K562 (cell line): ENCODE data around the gene GRB2. TPM values are rescaled to one million over a fixed set of nuclear protein-coding genes. Genes with fewer than 3 reads are reported as not detected.

Experiments
- ADNP ChIP-seq: fragments of 200-800 bp; sonication (Bioruptor generic); IDR thresholded peaks from 2 replicates; pipeline ENCODE4 v1.6.1; 2016; ENCODE audit warnings: missing genetic modification characterization, missing compliant biosample characterization
- HSF4 ChIP-seq: fragments of 250-450 bp; sonication (Bioruptor Pico); IDR thresholded peaks from 2 replicates; pipeline ENCODE4 v2.1.2; 2022; ENCODE audit warnings: mild to moderate bottlenecking, moderate library complexity, borderline replicate concordance
- L3MBTL2 ChIP-seq: fragments of 450-650 bp; IDR thresholded peaks from 2 replicates; pipeline ENCODE4 v1.6.1; 2016; ENCODE audit warnings: mild to moderate bottlenecking, moderate library complexity
- MYC ChIP-seq, 2 experiments: fragments of 250-450 bp in 1 of 2; sonication (Bioruptor Pico) in 1 of 2; IDR thresholded peaks; 2 replicates each; pipeline versions ENCODE4 v1.5.1 to v1.6.1; 2012 to 2021; ENCODE audit warnings: low read depth in 2 of 2, borderline replicate concordance in 1 of 2, improper control_type of control experiment in 1 of 2, low read length in 1 of 2, mild to moderate bottlenecking in 1 of 2, moderate library complexity in 1 of 2
- NFYB ChIP-seq: IDR thresholded peaks from 2 replicates; pipeline ENCODE4 v1.6.1; 2011; ENCODE audit warnings: mild to moderate bottlenecking, moderate library complexity; ENCODE audit not compliant: insufficient read length; ENCODE audit errors: extremely low read depth
- PPARD ChIP-seq: fragments of 250-450 bp; sonication (Bioruptor Pico); IDR thresholded peaks from 2 replicates; pipeline ENCODE4 v1.8.0; 2022; ENCODE audit warnings: inconsistent platforms, mild to moderate bottlenecking, moderate library complexity
- SIN3A ChIP-seq, 2 experiments: fragments of 150-350 bp in 1 of 2; IDR thresholded peaks; 2 replicates each; pipeline ENCODE4 v1.6.1; 2011 to 2016; ENCODE audit warnings: borderline replicate concordance in 2 of 2, low read depth in 2 of 2, low read length in 2 of 2, mild to moderate bottlenecking in 2 of 2, moderate library complexity in 2 of 2; ENCODE audit not compliant: control insufficient read depth in 1 of 2
- SIN3B ChIP-seq: fragments of 450-650 bp; IDR thresholded peaks from 2 replicates; pipeline ENCODE4 v1.6.1; 2017; ENCODE audit warnings: low read depth, mild to moderate bottlenecking, moderate library complexity
- SREBF2 ChIP-seq: sonication (generic); formaldehyde crosslinking; IDR thresholded peaks from 2 replicates; pipeline ENCODE4 v1.4.0; 2020; ENCODE audit warnings: mild to moderate bottlenecking, missing genetic modification reagents
- TCF3 ChIP-seq: sonication (generic); formaldehyde crosslinking; IDR thresholded peaks from 2 replicates; pipeline ENCODE4 v1.4.0; 2020; ENCODE audit warnings: mild to moderate bottlenecking, missing genetic modification reagents
- ZFP1 ChIP-seq: fragments of 450-650 bp; formaldehyde crosslinking; IDR thresholded peaks from 2 replicates; pipeline ENCODE4 v1.4.0; 2020; ENCODE audit warnings: mild to moderate bottlenecking, mixed read lengths
- ZKSCAN1 ChIP-seq: fragments of 150-350 bp; IDR thresholded peaks from 2 replicates; pipeline ENCODE4 v1.6.1; 2016; ENCODE audit warnings: low read depth, low read length
- ZNF668 ChIP-seq: fragments of 250-450 bp; sonication (Bioruptor Pico); IDR thresholded peaks from 2 replicates; pipeline ENCODE4 v1.8.0; 2022; ENCODE audit warnings: mild to moderate bottlenecking, inconsistent platforms
- polyA plus RNA-seq, 8 experiments: library from polyadenylated mRNA; depleted of rRNA in 4 of 8; stranded (reverse) in 5 of 8; unstranded in 3 of 8; fragments of >200 nt; fragmentation: Nextera tagmentation in 2 of 8; fragmentation: Illumina TruSeq in 1 of 8; extraction: Ambion mirVana in 2 of 8; extraction: Trizol in 1 of 8; gene quantifications; 2 replicates each; pipeline versions ENCODE4 v1.2.1 to v1.2.3, GENCODE V29; 2011 to 2014; ENCODE audit warnings: inconsistent platforms in 1 of 8, missing spikeins in 1 of 8
- total RNA-seq, 7 experiments: library from RNA; depleted of rRNA in 6 of 7; stranded (reverse); fragments of >200 nt in 6 of 7; fragmentation: Illumina TruSeq in 2 of 7; extraction: Trizol in 2 of 7; gene quantifications; 2 replicates each; pipeline versions ENCODE4 v1.2.1 to v1.2.3, GENCODE V29; 2011 to 2021; ENCODE audit warnings: low replicate concordance in 1 of 7
- TF ChIP-seq, protein P1 (sequence below): fragments of 250-450 bp; sonication (Bioruptor Pico); IDR thresholded peaks from 2 replicates; pipeline ENCODE4 v1.4.0; 2020; ENCODE audit warnings: mild to moderate bottlenecking, moderate library complexity
- TF ChIP-seq, protein P2 (sequence below), 2 experiments: fragments of 200-800 bp in 1 of 2; sonication (Bioruptor generic) in 1 of 2; sonication (generic) in 1 of 2; formaldehyde crosslinking in 1 of 2; IDR thresholded peaks in 1 of 2; conservative IDR thresholded peaks in 1 of 2; 2 replicates each; pipeline versions ENCODE4 v1.5.0 to v1.6.1; 2016 to 2020; ENCODE audit warnings: missing compliant biosample characterization in 1 of 2, missing genetic modification characterization in 1 of 2, missing genetic modification reagents in 1 of 2
- TF ChIP-seq, protein P3 (sequence below): sonication (generic); formaldehyde crosslinking; IDR thresholded peaks from 2 replicates; pipeline ENCODE4 v1.4.0; 2020; ENCODE audit warnings: mild to moderate bottlenecking, missing genetic modification reagents
- TF ChIP-seq, protein P4 (sequence below): sonication (generic); formaldehyde crosslinking; IDR thresholded peaks from 2 replicates; pipeline ENCODE4 v1.8.1; 2023; ENCODE audit warnings: mild to moderate bottlenecking, missing genetic modification reagents, moderate library complexity

Gene GRB2
- total and polyA plus RNA-seq, 9 of the 15 experiments (the other 6 are each of a cell fraction or from before 2014, with no cell fraction given), result 57.2 to 136 (median 84.8) TPM

DNA sequence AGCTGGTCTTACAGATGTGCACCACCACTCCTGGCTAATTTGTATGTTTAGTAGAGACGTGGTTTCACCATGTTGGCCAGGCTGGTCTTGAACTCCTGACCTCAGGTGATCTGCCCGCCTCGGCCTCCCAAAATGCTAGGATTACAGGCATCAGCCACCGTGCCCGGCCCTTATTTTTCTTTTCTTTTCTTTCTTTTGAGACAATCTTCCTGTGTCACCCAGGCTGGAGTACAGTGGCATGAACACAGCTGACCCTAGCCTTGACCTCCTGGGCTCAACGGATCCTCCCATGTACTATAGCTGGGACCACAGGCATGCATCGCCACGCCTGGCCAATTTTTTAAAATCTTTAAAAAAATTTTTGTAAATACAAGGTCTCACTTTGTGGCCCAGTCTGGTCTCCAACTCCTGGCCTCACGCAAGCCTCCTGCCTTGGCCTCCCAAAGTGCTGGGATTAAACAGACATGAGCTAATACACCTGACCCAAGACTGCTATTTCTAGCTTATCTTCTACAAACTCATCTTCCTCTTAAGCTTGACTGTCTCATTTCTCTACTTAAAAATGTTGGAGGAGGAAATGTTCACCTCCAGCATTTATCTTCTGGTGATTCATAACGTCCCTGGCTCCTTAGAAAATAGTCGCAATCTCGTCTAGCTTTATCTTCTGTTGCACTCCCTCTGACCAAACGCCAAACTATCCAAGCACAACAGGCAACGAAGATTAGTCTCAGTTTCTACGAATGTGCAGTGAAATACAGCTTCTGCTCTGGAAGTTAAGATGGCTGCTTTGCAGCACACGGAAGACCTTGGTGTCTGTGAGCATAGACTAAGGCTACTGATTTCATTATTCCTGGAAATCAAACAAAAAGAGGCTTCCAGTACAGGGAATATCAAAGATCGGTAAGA lies 42.7 kb upstream of the GRB2 start (continued):
- TF ChIP-seq, protein P1, sequence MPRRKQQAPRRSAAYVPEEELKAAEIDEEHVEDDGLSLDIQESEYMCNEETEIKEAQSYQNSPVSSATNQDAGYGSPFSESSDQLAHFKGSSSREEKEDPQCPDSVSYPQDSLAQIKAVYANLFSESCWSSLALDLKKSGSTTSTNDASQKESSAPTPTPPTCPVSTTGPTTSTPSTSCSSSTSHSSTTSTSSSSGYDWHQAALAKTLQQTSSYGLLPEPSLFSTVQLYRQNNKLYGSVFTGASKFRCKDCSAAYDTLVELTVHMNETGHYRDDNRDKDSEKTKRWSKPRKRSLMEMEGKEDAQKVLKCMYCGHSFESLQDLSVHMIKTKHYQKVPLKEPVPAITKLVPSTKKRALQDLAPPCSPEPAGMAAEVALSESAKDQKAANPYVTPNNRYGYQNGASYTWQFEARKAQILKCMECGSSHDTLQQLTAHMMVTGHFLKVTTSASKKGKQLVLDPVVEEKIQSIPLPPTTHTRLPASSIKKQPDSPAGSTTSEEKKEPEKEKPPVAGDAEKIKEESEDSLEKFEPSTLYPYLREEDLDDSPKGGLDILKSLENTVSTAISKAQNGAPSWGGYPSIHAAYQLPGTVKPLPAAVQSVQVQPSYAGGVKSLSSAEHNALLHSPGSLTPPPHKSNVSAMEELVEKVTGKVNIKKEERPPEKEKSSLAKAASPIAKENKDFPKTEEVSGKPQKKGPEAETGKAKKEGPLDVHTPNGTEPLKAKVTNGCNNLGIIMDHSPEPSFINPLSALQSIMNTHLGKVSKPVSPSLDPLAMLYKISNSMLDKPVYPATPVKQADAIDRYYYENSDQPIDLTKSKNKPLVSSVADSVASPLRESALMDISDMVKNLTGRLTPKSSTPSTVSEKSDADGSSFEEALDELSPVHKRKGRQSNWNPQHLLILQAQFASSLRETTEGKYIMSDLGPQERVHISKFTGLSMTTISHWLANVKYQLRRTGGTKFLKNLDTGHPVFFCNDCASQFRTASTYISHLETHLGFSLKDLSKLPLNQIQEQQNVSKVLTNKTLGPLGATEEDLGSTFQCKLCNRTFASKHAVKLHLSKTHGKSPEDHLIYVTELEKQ (CRISPR knock-in tag), result no peak
- TF ChIP-seq, protein P2, sequence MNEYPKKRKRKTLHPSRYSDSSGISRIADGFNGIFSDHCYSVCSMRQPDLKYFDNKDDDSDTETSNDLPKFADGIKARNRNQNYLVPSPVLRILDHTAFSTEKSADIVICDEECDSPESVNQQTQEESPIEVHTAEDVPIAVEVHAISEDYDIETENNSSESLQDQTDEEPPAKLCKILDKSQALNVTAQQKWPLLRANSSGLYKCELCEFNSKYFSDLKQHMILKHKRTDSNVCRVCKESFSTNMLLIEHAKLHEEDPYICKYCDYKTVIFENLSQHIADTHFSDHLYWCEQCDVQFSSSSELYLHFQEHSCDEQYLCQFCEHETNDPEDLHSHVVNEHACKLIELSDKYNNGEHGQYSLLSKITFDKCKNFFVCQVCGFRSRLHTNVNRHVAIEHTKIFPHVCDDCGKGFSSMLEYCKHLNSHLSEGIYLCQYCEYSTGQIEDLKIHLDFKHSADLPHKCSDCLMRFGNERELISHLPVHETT (CRISPR knock-in tag; conservative IDR thresholded peaks at IDR 0.05 in 1 of 2, IDR thresholded peaks at IDR 0.05 in 1 of 2), result peak in 1 of 2 experiments; percentile 80; a peak in 2 of 4 replicates
- 0 out of 2 replicates have a peak, but pooled peaks have one; percentile 28 for TF ChIP-seq ZKSCAN1
- TF ChIP-seq PPARD (CRISPR knock-in tag), result no peak
- no peak for TF ChIP-seq MYC (IDR thresholded peaks at IDR 0.05; ENCODE audit: low read depth, low read length)
- TF ChIP-seq MYC (CRISPR knock-in tag; IDR thresholded peaks at IDR 0.05; ENCODE audit: borderline replicate concordance, low read depth), result no peak
- no peak for TF ChIP-seq SIN3B
- no peak for TF ChIP-seq HSF4 (CRISPR knock-in tag)
- TF ChIP-seq NFYB, result no peak
- no peak for TF ChIP-seq SREBF2 (CRISPR knock-in tag)
- TF ChIP-seq, protein P3, sequence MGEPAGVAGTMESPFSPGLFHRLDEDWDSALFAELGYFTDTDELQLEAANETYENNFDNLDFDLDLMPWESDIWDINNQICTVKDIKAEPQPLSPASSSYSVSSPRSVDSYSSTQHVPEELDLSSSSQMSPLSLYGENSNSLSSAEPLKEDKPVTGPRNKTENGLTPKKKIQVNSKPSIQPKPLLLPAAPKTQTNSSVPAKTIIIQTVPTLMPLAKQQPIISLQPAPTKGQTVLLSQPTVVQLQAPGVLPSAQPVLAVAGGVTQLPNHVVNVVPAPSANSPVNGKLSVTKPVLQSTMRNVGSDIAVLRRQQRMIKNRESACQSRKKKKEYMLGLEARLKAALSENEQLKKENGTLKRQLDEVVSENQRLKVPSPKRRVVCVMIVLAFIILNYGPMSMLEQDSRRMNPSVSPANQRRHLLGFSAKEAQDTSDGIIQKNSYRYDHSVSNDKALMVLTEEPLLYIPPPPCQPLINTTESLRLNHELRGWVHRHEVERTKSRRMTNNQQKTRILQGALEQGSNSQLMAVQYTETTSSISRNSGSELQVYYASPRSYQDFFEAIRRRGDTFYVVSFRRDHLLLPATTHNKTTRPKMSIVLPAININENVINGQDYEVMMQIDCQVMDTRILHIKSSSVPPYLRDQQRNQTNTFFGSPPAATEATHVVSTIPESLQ, result no peak
- TF ChIP-seq, protein P4, sequence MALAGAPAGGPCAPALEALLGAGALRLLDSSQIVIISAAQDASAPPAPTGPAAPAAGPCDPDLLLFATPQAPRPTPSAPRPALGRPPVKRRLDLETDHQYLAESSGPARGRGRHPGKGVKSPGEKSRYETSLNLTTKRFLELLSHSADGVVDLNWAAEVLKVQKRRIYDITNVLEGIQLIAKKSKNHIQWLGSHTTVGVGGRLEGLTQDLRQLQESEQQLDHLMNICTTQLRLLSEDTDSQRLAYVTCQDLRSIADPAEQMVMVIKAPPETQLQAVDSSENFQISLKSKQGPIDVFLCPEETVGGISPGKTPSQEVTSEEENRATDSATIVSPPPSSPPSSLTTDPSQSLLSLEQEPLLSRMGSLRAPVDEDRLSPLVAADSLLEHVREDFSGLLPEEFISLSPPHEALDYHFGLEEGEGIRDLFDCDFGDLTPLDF (CRISPR knock-in tag), result no peak
- no peak for TF ChIP-seq SIN3A (IDR thresholded peaks at IDR 0.05; ENCODE audit: borderline replicate concordance in 2 of 2, control insufficient read depth in 1 of 2, low read depth in 2 of 2, low read length in 2 of 2)
- 0 out of 2 replicates have a peak, but pooled peaks have one; percentile 56 for TF ChIP-seq ADNP (tag)
- peak; percentile 97 for TF ChIP-seq TCF3 (CRISPR knock-in tag)
- no peak for TF ChIP-seq ZFP1 (CRISPR knock-in tag)
- peak; percentile 8; the same call in 1 of the 2 replicates for TF ChIP-seq L3MBTL2
- TF ChIP-seq ZNF668 (CRISPR knock-in tag), result no peak
